Prostate gland (tissue), 2 donors: ENCODE measurements around the gene NPY. TPM values are rescaled to one million over a fixed set of nuclear protein-coding genes. Genes with fewer than 3 reads are reported as not detected.

ENCODE experiments used
- DNase-seq: peaks from one replicate; pipeline ENCODE4 v3.0.0-alpha.2; 2019; ENCODE audit warnings: low spot score
- H3K27ac ChIP-seq, 2 donors: fragments of 200-600 bp; sonication (generic); 2 replicates each; pipeline ENCODE4 v1.5.1; 2017 to 2019
- H3K27me3 ChIP-seq: fragments of 200-600 bp; sonication (generic); replicated peaks from 2 replicates; pipeline ENCODE4 v1.5.1; 2019; ENCODE audit not compliant: insufficient read depth
- H3K36me3 ChIP-seq, 2 donors: fragments of 200-600 bp; sonication (generic); 1 replicate in 1 of 2; 2 replicates in 1 of 2; pipeline versions ENCODE4 v1.5.1 to v1.8.1; 2017 to 2019
- H3K4me1 ChIP-seq: fragments of 200-600 bp; sonication (generic); replicated peaks from 2 replicates; pipeline ENCODE4 v1.5.1; 2019
- H3K4me3 ChIP-seq, 2 donors: fragments of 200-600 bp; sonication (generic); 2 replicates each; pipeline ENCODE4 v1.5.1; 2017 to 2019
- H3K9me3 ChIP-seq: fragments of 200-600 bp; sonication (generic); 2 replicates; pipeline ENCODE4 v1.5.1; 2017
- POLR2A ChIP-seq: fragments of 450-650 bp; IDR thresholded peaks from one replicate; pipeline ENCODE4 v1.6.1; 2016; ENCODE audit warnings: antibody characterized with exemption, mild to moderate bottlenecking
- POLR2AphosphoS5 ChIP-seq: sonication (generic); formaldehyde crosslinking; IDR thresholded peaks from one replicate; pipeline ENCODE4 v1.6.1; 2017; ENCODE audit warnings: antibody characterized with exemption
- WGBS: methylation state at CpG from one replicate; pipeline ENCODE4 v1.1.5; 2018; 5-methylcytosine and 5-hydroxymethylcytosine counted together
- intact Hi-C: fragments of 100-400 bp; cut with DNase I; formaldehyde crosslinking; loops from one replicate; pipeline ENCODE4 v1.14.2; 2022
- total RNA-seq, 2 donors: library from RNA; depleted of rRNA; stranded (reverse); fragments of >200 nt; gene quantifications; one replicate each; pipeline ENCODE4 v1.1.0, GENCODE V29; 2016
- TF ChIP-seq, protein P1 (sequence below), 4 experiments: fragments of 200-600 bp in 2 of 4; fragments of 450-650 bp in 2 of 4; sonication (generic) in 2 of 4; IDR thresholded peaks; 1 replicate in 3 of 4; 2 replicates in 1 of 4; pipeline ENCODE4 v1.5.1; 2016 to 2019; ENCODE audit warnings: antibody characterized with exemption in 4 of 4, mild to moderate bottlenecking in 2 of 4, moderate library complexity in 2 of 4

The NPY gene
- total RNA-seq, 2 donors from 2014 or later, result 55.6 to 2,513 TPM

- 18% methylated on average over 7 of the region's 7 CpGs for WGBS
- DNase-seq, result no peak
- Histone ChIP-seq H3K4me3 (no peak overlapping the region), H3K27ac (no peak overlapping the region), H3K27me3 (no peaks in the 10 kb centered on the region), H3K4me1 (no peaks in the 10 kb centered on the region), H3K9me3 (no peaks in the 10 kb centered on the region), H3K36me3 (no peaks in the 10 kb centered on the region)
- intact Hi-C loops, result no loop called here
- TF ChIP-seq POLR2AphosphoS5 (no peak), POLR2A (no peak)
- TF ChIP-seq, protein P1, sequence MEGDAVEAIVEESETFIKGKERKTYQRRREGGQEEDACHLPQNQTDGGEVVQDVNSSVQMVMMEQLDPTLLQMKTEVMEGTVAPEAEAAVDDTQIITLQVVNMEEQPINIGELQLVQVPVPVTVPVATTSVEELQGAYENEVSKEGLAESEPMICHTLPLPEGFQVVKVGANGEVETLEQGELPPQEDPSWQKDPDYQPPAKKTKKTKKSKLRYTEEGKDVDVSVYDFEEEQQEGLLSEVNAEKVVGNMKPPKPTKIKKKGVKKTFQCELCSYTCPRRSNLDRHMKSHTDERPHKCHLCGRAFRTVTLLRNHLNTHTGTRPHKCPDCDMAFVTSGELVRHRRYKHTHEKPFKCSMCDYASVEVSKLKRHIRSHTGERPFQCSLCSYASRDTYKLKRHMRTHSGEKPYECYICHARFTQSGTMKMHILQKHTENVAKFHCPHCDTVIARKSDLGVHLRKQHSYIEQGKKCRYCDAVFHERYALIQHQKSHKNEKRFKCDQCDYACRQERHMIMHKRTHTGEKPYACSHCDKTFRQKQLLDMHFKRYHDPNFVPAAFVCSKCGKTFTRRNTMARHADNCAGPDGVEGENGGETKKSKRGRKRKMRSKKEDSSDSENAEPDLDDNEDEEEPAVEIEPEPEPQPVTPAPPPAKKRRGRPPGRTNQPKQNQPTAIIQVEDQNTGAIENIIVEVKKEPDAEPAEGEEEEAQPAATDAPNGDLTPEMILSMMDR (IDR thresholded peaks at IDR 0.05), result no peak
Observed at GRCh38 chr7:24291271-24291670, 7.3 kb downstream of the NPY start.

DNA sequence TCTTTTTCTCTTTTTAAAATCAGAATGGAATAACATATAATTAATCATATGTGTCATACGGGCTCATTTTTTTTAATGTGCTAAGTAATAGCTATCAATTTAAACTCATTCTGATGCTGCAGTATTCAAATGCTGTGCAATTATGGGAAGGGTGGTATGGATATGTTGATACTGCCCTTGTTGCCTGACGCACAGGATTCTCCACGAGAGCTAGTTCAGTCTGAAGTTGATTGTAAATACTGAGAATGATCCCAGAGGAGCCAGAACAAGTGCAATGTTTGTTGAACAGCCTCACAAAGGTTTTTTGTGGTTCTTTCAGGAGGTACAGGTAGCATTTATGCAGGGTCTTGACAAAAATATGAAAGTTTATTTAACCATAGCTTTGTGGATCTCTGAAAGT lies 13.4 kb downstream of the NPY start:
- 62% methylated on average over 3 of the region's 3 CpGs for whole genome bisulfite sequencing
- intact Hi-C loops, result no loop called here
- Histone ChIP-seq H3K36me3 (no peaks in the 10 kb centered on the region), H3K9me3 (no peaks in the 10 kb centered on the region), H3K27ac (no peak overlapping the region), H3K4me3 (no peak overlapping the region), H3K27me3 (no peaks in the 10 kb centered on the region), H3K4me1 (no peaks in the 10 kb centered on the region)
- DNase-seq, result no peak
- TF ChIP-seq, protein P1 (IDR thresholded peaks at IDR 0.05), result no peak
- no peak for TF ChIP-seq POLR2AphosphoS5

GRCh38 chr7:24298696-24299095 lies 14.7 kb downstream of the NPY start:
- intact Hi-C loops, result no loop called here
- TF ChIP-seq POLR2A (no peak), POLR2AphosphoS5 (no peak)
- TF ChIP-seq, protein P1 (IDR thresholded peaks at IDR 0.05), result no peak
- H3K4me1 ChIP-seq, result no peaks in the 10 kb centered on the region
- no peak overlapping the region for H3K27ac ChIP-seq
- DNase-seq, result no peak
- no peak overlapping the region for H3K4me3 ChIP-seq
- H3K36me3 ChIP-seq, result no peaks in the 10 kb centered on the region
- H3K27me3 ChIP-seq, result no peaks in the 10 kb centered on the region
- H3K9me3 ChIP-seq, result no peaks in the 10 kb centered on the region

DNA sequence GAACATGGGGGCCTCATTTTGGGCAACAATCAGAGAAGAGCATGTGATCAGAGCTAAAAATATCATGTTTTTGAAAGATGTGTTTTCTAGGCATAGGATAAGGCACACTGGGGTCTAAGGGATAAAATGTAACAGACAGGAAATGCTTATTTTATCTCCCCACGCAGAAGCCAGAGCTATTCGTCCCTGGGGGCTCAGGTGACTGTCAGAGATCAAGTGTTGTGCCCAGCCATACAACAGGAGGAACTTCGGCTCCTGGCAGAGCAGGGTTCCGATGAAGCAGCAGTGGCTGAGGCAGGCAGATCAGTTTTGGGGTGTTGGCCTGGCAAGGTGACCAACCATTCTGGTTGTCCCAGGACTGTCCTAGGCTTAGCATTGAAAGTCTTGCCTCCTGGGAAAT lies 15.2 kb downstream of the NPY start:
- Histone ChIP-seq H3K36me3 (no peaks in the 10 kb centered on the region), H3K4me1 (no peaks in the 10 kb centered on the region), H3K27me3 (no peaks in the 10 kb centered on the region), H3K9me3 (no peaks in the 10 kb centered on the region), H3K27ac (no peak overlapping the region), H3K4me3 (no peak overlapping the region)
- TF ChIP-seq, protein P1 (IDR thresholded peaks at IDR 0.05), result no peak
- TF ChIP-seq POLR2AphosphoS5 (no peak), POLR2A (no peak)
- DNase-seq, result no peak
- intact Hi-C loops, result no loop called here
- WGBS, result 50% methylated on average over 4 of the region's 4 CpGs

GRCh38 chr7:24301703-24302102 lies 17.7 kb downstream of the NPY start:
- Histone ChIP-seq H3K4me1 (no peaks in the 10 kb centered on the region), H3K9me3 (no peaks in the 10 kb centered on the region), H3K27me3 (no peaks in the 10 kb centered on the region), H3K4me3 (no peak overlapping the region), H3K36me3 (no peaks in the 10 kb centered on the region), H3K27ac (no peak overlapping the region)
- WGBS, result 93% methylated on average over 2 of the region's 2 CpGs
- TF ChIP-seq POLR2A (no peak), POLR2AphosphoS5 (no peak)
- TF ChIP-seq, protein P1 (IDR thresholded peaks at IDR 0.05), result no peak
- intact Hi-C loops, result no loop called here
- no peak for DNase-seq
